Activated gamma-delta T cell (primary cell): ENCODE results near the gene PRKAG1.

Source experiments
- DNase-seq: peaks from one replicate; lab custom pipeline; 2025; lab: John Stamatoyannopoulos, UW

The PRKAG1 gene

DNA sequence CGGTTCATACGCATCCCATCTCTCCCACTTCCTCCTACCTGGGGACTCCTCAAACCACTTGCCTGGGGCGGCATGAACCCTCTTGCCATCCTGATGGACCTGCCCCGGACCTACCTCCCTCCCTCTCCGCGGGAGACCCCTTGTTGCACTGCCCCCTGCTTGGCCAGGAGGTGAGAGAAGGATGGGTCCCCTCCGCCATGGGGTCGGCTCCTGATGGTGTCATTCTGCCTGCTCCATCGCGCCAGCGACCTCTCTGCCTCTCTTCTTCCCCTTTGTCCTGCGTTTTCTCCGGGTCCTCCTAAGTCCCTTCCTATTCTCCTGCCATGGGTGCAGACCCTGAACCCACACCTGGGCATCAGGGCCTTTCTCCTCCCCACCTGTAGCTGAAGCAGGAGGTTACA lies 36.8 kb downstream of the PRKAG1 start:
- no peak for DNase-seq

DNA sequence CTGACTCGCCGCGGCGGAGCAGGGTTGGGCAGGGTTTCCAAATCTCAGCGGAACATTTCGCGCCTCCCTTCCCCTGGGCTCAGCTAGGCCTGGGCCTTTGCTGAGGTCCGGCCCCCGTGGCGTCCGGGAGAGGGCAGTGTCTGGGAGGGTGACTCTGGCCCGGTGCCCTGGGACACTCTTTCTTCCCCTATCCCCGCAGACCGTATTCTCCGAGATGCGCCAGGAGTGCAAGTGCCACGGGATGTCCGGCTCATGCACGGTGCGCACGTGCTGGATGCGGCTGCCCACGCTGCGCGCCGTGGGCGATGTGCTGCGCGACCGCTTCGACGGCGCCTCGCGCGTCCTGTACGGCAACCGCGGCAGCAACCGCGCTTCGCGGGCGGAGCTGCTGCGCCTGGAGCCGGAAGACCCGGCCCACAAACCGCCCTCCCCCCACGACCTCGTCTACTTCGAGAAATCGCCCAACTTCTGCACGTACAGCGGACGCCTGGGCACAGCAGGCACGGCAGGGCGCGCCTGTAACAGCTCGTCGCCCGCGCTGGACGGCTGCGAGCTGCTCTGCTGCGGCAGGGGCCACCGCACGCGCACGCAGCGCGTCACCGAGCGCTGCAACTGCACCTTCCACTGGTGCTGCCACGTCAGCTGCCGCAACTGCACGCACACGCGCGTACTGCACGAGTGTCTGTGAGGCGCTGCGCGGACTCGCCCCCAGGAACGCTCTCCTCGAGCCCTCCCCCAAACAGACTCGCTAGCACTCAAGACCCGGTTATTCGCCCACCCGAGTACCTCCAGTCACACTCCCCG lies 37.4 kb downstream of the PRKAG1 start:
- DNase-seq, result peak; percentile 56

DNA sequence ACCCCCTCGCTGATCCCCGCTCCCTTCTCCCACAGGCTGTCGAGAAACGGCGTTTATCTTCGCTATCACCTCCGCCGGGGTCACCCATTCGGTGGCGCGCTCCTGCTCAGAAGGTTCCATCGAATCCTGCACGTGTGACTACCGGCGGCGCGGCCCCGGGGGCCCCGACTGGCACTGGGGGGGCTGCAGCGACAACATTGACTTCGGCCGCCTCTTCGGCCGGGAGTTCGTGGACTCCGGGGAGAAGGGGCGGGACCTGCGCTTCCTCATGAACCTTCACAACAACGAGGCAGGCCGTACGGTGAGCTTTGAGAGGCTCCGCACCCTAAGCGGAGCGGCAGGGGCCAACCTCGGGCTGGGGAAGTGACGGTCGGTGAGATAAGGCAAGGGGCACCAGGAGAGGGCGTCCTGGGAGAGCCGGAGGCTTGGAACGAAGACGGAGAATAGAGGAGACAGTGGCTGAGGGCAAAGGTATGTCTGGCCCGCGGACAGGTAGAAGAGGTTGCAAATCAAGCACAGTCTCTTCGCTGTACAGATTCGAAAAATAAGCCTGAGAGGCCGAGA lies 38.1 kb downstream of the PRKAG1 start:
- no peak for DNase-seq

GRCh38 chr12:48979602-48980388 lies 38.8 kb downstream of the PRKAG1 start:
- DNase-seq, result peak; percentile 57

DNA sequence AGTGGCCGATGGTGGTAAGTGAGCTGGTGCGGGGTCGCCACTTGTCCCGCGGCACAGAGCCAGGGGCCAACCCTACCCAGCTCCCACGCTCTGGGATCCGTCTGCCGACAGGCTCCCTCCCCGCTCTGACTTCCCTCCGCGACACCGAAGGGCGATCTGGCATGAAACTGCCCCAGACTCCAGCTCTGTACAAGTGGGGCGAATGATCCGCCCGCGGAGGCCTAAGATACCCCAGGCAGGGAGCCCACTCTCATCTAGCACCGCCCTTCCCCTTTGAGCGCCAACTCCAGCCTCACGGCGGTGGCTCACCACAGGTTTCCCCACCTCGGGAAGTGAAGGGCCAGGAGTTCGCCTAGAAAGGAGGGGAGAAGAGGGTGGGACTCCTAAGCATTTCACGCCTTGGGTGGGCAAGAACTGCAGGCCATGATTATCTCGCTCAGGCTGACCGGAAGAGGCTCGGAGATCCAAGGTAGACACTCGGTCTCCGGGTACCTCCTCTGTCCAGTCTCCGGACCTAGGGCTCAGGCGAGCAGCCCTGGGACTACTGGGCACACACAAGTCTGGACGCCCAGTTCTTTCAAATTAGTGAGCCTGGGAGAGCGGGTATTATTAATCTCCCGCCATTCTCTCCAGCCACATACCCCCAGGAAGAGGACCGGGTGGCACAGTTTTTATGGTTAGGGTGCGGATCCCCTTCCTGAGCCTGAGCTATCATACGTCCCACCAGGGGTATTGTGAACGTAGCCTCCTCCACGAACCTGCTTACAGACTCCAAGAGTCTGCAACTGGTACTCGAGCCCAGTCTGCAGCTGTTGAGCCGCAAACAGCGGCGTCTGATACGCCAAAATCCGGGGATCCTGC lies 39.6 kb downstream of the PRKAG1 start:
- DNase-seq, result no peak

DNA sequence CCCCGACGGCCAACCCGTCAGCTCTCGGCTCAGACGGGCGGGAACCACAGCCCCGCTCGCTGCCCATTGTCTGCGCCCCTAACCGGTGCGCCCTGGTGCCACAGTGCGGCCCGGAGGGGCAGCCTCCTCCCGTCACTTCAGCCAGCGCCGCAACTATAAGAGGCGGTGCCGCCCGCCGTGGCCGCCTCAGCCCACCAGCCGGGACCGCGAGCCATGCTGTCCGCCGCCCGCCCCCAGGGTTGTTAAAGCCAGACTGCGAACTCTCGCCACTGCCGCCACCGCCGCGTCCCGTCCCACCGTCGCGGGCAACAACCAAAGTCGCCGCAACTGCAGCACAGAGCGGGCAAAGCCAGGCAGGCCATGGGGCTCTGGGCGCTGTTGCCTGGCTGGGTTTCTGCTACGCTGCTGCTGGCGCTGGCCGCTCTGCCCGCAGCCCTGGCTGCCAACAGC lies 40.3 kb downstream of the PRKAG1 start, which contains the start of gene WNT1:
Gene WNT1 (plus strand): TSS at position 32 of the 450 bp plus-strand sequence. CDS start 329 bp downstream, at position 361.
- peak; percentile 51 for DNase-seq

DNA sequence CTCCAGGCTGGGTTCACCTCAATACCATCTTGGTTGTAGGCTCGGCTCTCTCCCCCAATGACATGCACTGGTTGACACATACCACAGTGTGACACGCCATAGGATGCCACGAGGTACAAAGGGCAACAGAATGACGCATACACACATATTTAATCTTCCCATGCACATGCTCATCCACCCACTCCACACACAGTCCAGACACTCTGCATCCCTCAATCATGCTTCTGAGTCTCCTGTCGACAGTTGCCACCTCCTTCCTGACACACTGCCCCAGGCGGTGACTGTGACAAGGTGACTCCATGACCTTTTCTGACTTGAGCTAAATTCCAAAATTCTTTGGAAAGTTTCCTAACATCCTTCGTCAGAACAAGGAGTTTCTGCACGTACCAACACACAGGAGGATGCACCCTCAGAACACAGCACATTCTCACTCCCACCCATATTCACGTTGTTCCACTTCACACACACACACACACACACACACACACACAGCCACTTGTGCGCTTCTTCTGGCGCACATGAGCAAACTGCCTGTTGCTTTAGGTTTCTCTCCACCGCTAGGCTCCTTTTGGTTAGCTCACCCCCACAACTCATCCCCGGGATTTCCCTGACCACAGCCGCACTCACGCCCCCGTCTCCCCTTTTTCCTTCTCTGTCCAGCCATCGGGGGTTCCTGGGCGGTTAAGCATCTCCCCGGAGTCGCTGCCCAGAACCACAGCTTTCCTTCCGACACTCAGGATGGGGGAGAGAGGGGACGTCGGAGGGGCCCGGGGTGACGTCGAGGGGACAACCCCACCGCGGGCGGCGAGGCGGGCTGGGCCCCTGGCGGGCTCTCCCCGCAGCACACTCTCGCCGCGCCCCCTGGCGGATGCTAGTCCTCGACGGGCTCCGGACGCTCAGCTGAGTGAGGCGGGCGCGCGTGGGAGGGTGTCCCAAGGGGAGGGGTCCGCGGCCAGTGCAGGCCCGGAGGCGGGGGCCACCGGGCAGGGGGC lies 41.0 kb downstream of the PRKAG1 start:
- peak; percentile 75 for DNase-seq

- peak; percentile 16 for DNase-seq
These were observed 44.5 kb downstream of the PRKAG1 start for GRCh38 chr12:48973941-48974673.

- DNase-seq, result no peak
These were observed 45.0 kb downstream of the PRKAG1 start for GRCh38 chr12:48973531-48973930.

GRCh38 chr12:48972952-48973483 lies 45.6 kb downstream of the PRKAG1 start:
- no peak for DNase-seq

- peak; percentile 30 for DNase-seq
These were observed 46.2 kb downstream of the PRKAG1 start for GRCh38 chr12:48972213-48972951.

GRCh38 chr12:48970702-48971334 lies 47.8 kb downstream of the PRKAG1 start:
- no peak for DNase-seq

DNA sequence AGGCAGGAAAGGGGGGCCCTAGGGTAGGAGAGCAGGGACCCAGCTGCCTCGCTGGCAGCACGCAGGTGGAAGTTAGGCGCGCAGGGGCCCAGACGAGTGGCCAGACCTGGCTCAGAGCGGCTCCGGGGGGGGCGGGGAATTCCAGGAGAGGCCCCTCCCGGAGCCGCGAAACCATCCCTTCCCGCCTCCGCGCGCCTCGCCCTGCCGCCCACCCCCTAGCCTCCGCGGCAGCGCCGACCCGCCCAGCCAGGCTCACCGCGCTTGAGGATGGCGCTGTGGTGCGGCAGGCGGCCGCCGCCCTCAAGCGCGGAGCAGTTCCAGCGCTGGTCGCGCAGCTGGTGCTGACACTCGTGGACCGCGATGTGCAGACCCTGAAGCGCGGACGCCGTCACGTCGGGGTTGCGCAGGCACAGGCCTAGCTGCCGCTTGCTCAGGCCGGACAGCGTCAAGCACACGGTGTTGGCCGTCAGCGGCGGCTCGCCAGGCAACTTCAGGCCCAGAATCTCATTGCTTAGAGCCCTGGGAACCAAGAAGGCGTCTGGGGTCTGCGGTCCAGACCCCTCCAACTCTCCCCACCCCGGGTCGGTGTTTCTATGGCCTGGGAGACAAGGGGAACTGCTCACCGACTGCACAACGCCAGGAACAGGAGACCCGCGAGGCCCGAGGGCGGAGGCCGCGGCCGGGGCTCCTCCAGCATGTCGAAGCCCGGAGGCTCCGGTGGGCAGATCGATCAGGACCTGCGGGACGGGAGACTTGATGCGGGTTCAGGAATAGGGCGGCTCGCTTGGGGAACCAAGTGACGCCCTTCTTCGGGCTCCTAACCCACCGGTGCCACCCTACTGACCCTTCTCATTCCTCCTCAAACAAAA lies 48.5 kb downstream of the PRKAG1 start:
- peak; percentile 19 for DNase-seq

DNA sequence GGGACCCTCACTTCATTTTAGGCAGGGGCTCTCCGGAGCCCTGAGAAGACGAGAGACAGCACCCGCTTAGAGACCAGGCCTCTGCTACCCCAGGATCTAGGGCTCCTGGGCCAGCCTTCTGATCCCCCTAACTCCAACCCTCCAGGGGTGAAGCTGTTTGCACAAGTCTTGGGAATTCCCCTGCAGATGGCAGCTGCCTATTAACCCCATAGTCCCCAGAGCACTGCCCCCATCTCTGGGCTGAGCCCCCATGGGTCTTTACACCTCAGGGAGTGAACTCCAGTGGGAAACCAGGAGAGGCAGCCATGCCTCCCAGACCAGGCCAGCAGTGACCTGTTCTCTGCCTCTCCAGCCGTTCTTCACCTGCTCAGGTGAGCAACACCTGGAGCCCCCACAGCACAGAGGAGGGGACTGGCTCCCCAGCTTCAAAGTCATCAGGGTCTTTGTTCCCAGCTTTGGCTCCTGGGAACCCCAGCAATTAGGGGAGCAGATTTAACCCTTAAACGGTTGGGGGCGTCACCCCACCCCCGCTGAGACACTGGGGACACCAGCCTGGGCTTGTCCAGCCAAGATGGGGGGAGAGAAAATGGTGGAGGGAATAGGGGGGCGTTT lies 49.3 kb downstream of the PRKAG1 start:
- no peak for DNase-seq

GRCh38 chr12:48968467-48968866 lies 50.1 kb downstream of the PRKAG1 start:
- DNase-seq, result no peak

- no peak for DNase-seq
These were observed 50.6 kb downstream of the PRKAG1 start for GRCh38 chr12:48967991-48968390.
